ENCODE results near the gene TSGA10.

- TF ChIP-seq POLR2A (IDR thresholded peaks at IDR 0.05; ENCODE audit: low read depth, low read length) (no peak), TAF1 (IDR thresholded peaks at IDR 0.05; ENCODE audit: low read depth, low read length) (no peak)
Observed at GRCh38 chr2:99153921-99154604, 679 bp downstream of the TSGA10 start.

All from GM12891 (cell line).